ENCODE data around the gene TFE3. TPM values are rescaled to one million over a fixed set of nuclear protein-coding genes. Genes with fewer than 3 reads are reported as not detected.

TFE3 gene
- total and polyA plus RNA-seq, 10 of the 15 experiments (the other 5 are each of a cell fraction or from before 2014, with no cell fraction given): 3.5 to 20.4 (median 11.6) TPM

GRCh38 chrX:48997865-48998264 lies 45.3 kb downstream of the TFE3 start:
- Histone ChIP-seq H3K4me2 (ENCODE audit: control insufficient read depth, insufficient read depth) (no peak overlapping the region), H3K9ac (ENCODE audit: control insufficient read depth, insufficient read depth, low read length) (no peak overlapping the region), H4K20me1 (ENCODE audit: control insufficient read depth, insufficient read depth) (no peaks in the 10 kb centered on the region; the same call in 1 of the 2 replicates), H3K27ac (ENCODE audit: control insufficient read depth, insufficient read depth) (no peak overlapping the region), H3K79me2 (ENCODE audit: control insufficient read depth, insufficient read depth, low read length) (peaks cover 15% of the 10 kb centered on the region), H3K4me3 (no peak overlapping the region), H3K36me3 (ENCODE audit: control insufficient read depth in 2 of 2, insufficient read depth in 2 of 2, low read length in 1 of 2) (peaks cover 0 to 18% of the 10 kb centered on the region in 2 experiments; a peak in 3 of 4 replicates), H3K27me3 (replicated peaks in 1 of 2; ENCODE audit: control insufficient read depth in 2 of 2, insufficient read depth in 2 of 2, low read length in 1 of 2) (no peaks in the 10 kb centered on the region), H3K9me3 (replicated peaks; ENCODE audit: control insufficient read depth, insufficient read depth, low read length) (no peaks in the 10 kb centered on the region), H2AFZ (ENCODE audit: control insufficient read depth, low read depth, low read length) (no peak overlapping the region), H3K4me1 (ENCODE audit: control insufficient read depth, insufficient read depth, low read length) (no peaks in the 10 kb centered on the region; the same call in none of the 2 replicates)
- WGBS (ENCODE audit: insufficient coverage, insufficient replicate concordance, low lambda C conversion rate, missing lambda C conversion rate): 69% methylated on average over 1 of the region's 1 CpG
- intact Hi-C loops (cut with micrococcal nuclease; ENCODE audit: unreplicated experiment): no loop called here
- ChIA-PET RAD21 (ENCODE audit: unreplicated experiment) (no interaction called here), CTCF (interaction anchor here (0.6 kb wide), 1 partner anchor 349 kb away, joined by 3 read pairs; no protein-coding TSS in a partner anchor), POLR2A (no interaction called here), SMC1A (ENCODE audit: uncharacterized antibody, unreplicated experiment) (no interaction called here)
- no peak for FAIRE-seq
- ATAC-seq: no peak
- in situ Hi-C loops (cut with MboI): no loop called here
- BruUV-seq (replicated peaks): no TSS peak
- no peak for DNase-seq (ENCODE audit: low read depth, low spot score)
- TF ChIP-seq SMC3 (IDR thresholded peaks at IDR 0.05; ENCODE audit: borderline replicate concordance, low read length): no peak
- no peak for TF ChIP-seq JUND (IDR thresholded peaks at IDR 0.05; ENCODE audit: low read depth, low read length)
- TF ChIP-seq LARP7 (IDR thresholded peaks at IDR 0.05): no peak
- no peak for TF ChIP-seq ZBTB4 (CRISPR knock-in tag; IDR thresholded peaks at IDR 0.05)
- TF ChIP-seq SREBF2 (IDR thresholded peaks at IDR 0.05; ENCODE audit: low read length): no peak
- no peak for TF ChIP-seq RFX5 (IDR thresholded peaks at IDR 0.05; ENCODE audit: low read depth, low read length)
- no peak for TF ChIP-seq RAD51 (IDR thresholded peaks at IDR 0.05)
- no peak for TF ChIP-seq BCL3 (IDR thresholded peaks at IDR 0.05; ENCODE audit: borderline replicate concordance, insufficient read depth, low read depth, low read length, poor library complexity, severe bottlenecking)
- no peak for TF ChIP-seq REST (IDR thresholded peaks at IDR 0.05; ENCODE audit: low read depth, low read length)
- TF ChIP-seq NKRF (conservative IDR thresholded peaks at IDR 0.05): no peak
- no peak for TF ChIP-seq GABPA (IDR thresholded peaks at IDR 0.05; ENCODE audit: low read depth)
- no peak for TF ChIP-seq TCF12 (IDR thresholded peaks at IDR 0.05; ENCODE audit: low read depth, low read length)
- no peak for TF ChIP-seq TAF1 (IDR thresholded peaks at IDR 0.05; ENCODE audit: borderline replicate concordance, low read depth, low read length)
- TF ChIP-seq TCF3 (IDR thresholded peaks at IDR 0.05; ENCODE audit: borderline replicate concordance, insufficient read depth, low read depth, low read length): no peak
- TF ChIP-seq CHD1 (IDR thresholded peaks at IDR 0.05; ENCODE audit: low read depth, low read length): no peak
- TF ChIP-seq RB1 (IDR thresholded peaks at IDR 0.05; ENCODE audit: borderline replicate concordance): no peak

Data from GM12878 (cell line).